ENCODE measurements around the gene FABP2.

- TF ChIP-seq CTCF (conservative IDR thresholded peaks at IDR 0.05; ENCODE audit: low read depth, low read length) (no peak), EZH2 (IDR thresholded peaks at IDR 0.05; ENCODE audit: low read length, unreplicated experiment) (no peak)
Measured at GRCh38 chr4:119268466-119268865, 53.5 kb downstream of the FABP2 start.
